Thoracic aorta (tissue), 2 donors: ENCODE measurements around the gene FANCE. TPM values are rescaled to one million over a fixed set of nuclear protein-coding genes. Genes with fewer than 3 reads are reported as not detected.
"Not testable (repeated sequence)": the region's sequence is repeated elsewhere in the genome, so short reads cannot be mapped to it uniquely, and the experiment has no call there.

Experiments used
- ATAC-seq: fragments of 150-250 bp; one replicate; pipeline ENCODE4 v1.8.0; 2017; ENCODE audit warnings: low read depth; ENCODE audit not compliant: insufficient number of reproducible peaks, low FRiP score
- DNase-seq: peaks from one replicate; pipeline ENCODE4 v3.0.0-alpha.2; 2020; ENCODE audit warnings: low spot score
- H3K27ac ChIP-seq, 2 donors: fragments of 200-600 bp; sonication (generic); 1 replicate in 1 of 2; 2 replicates in 1 of 2; pipeline ENCODE4 v1.5.1; 2016; ENCODE audit warnings: mild to moderate bottlenecking in 2 of 2, moderate library complexity in 2 of 2
- H3K27me3 ChIP-seq: fragments of 200-600 bp; sonication (generic); replicated peaks from 2 replicates; pipeline ENCODE4 v1.6.0; 2016; ENCODE audit warnings: mild to moderate bottlenecking; ENCODE audit not compliant: insufficient read depth
- H3K36me3 ChIP-seq: fragments of 200-600 bp; sonication (generic); one replicate; pipeline ENCODE4 v1.5.1; 2016
- H3K4me1 ChIP-seq, 2 donors: fragments of 200-600 bp; sonication (generic); 1 replicate in 1 of 2; 2 replicates in 1 of 2; pipeline versions ENCODE4 v1.5.1 to v1.6.0; 2016; ENCODE audit warnings: low read depth in 2 of 2, mild to moderate bottlenecking in 1 of 2; ENCODE audit not compliant: control insufficient read depth in 1 of 2
- H3K4me3 ChIP-seq: fragments of 200-600 bp; sonication (generic); 2 replicates; pipeline ENCODE4 v1.5.1; 2016; ENCODE audit warnings: mild to moderate bottlenecking
- H3K9me3 ChIP-seq: fragments of 200-600 bp; sonication (generic); 2 replicates; pipeline ENCODE4 v1.5.1; 2016
- CTCF ChIP-seq: fragments of 200-600 bp; sonication (generic); IDR thresholded peaks from one replicate; pipeline ENCODE4 v1.5.1; 2019; ENCODE audit warnings: antibody characterized with exemption
- total RNA-seq, 2 donors: library from RNA; depleted of rRNA; stranded (reverse); fragments of >200 nt; gene quantifications; one replicate each; pipeline versions ENCODE4 v1.1.0 to v1.2.3, GENCODE V29; 2016

The FANCE gene
- total RNA-seq, 2 donors from 2014 or later = 3.1 to 6.2 TPM

- Histone ChIP-seq H3K27me3 (peaks cover 7% of the 10 kb centered on the region), H3K36me3 (no peaks in the 10 kb centered on the region), H3K4me1 (peaks cover 0 to 6% of the 10 kb centered on the region in 2 donors), H3K27ac (no peak within 1 kb of the TSS), H3K9me3 (no peaks in the 10 kb centered on the region), H3K4me3 (no peak within 1 kb of the TSS)
- no peak for DNase-seq
- no peak for ATAC-seq
- no peak for TF ChIP-seq CTCF
Observed at GRCh38 chr6:35512740-35513139, 60.6 kb downstream of the FANCE start, which contains the start of gene TULP1. TULP1 (minus strand) TSS chr6:35512896; CDS start chr6:35512858, 38 bp downstream.

GRCh38 chr6:35514587-35514986 lies 62.4 kb downstream of the FANCE start:
- Histone ChIP-seq H3K4me1 (peaks cover 0 to 6% of the 10 kb centered on the region in 2 donors), H3K9me3 (no peaks in the 10 kb centered on the region), H3K27ac (no peak overlapping the region), H3K27me3 (peaks cover 7% of the 10 kb centered on the region), H3K36me3 (no peaks in the 10 kb centered on the region), H3K4me3 (no peak overlapping the region)
- ATAC-seq (no peak), DNase-seq (no peak)
- no peak for TF ChIP-seq CTCF

GRCh38 chr6:35515939-35516338 lies 63.8 kb downstream of the FANCE start:
- not testable (repeated sequence) for DNase-seq, H3K4me3 ChIP-seq, H3K27me3 ChIP-seq, H3K9me3 ChIP-seq, H3K27ac ChIP-seq, H3K4me1 ChIP-seq, ATAC-seq, H3K36me3 ChIP-seq

Other genes starting within 250 kb of the FANCE start
- 100 to 1,000 TPM in 1 of 2 donors, 10 to 100 TPM in 1; 75.6 to 101 TPM for gene SCUBE3, start 238.4 kb upstream of the FANCE start, total RNA-seq
- gene ZNF76, start 192.6 kb upstream of the FANCE start, total RNA-seq = 10 to 100 TPM; 46.8 to 47.0 TPM
- gene DEF6, start 154.5 kb upstream of the FANCE start, total RNA-seq = 1 to 10 TPM; 7.6 to 9.1 TPM
- 10 to 100 TPM; 15.8 to 38.4 TPM for gene PPARD, start 109.8 kb upstream of the FANCE start, total RNA-seq
- gene RPL10A, start 16.1 kb downstream of the FANCE start, total RNA-seq = 100 to 1,000 TPM; 585 to 636 TPM
- gene TEAD3, start 44.7 kb downstream of the FANCE start, total RNA-seq = 10 to 100 TPM; 50.8 to 68.3 TPM
- not detected for gene TULP1, start 60.6 kb downstream of the FANCE start, total RNA-seq
- gene FKBP5, start 236.6 kb downstream of the FANCE start, total RNA-seq = 100 to 1,000 TPM; 156 to 271 TPM